Urinary bladder (tissue), 4 donors: ENCODE measurements around the gene DNM3. TPM values are rescaled to one million over a fixed set of nuclear protein-coding genes. Genes with fewer than 3 reads are reported as not detected.
"Not testable (repeated sequence)": the region's sequence is repeated elsewhere in the genome, so short reads cannot be mapped to it uniquely, and the experiment has no call there.

ENCODE experiments used
- DNase-seq: peaks from one replicate; pipeline ENCODE4 v3.0.0-alpha.2; 2015; ENCODE audit errors: extremely low spot score
- H3K27ac ChIP-seq: one replicate; pipeline ENCODE4 v1.5.1; 2013; ENCODE audit warnings: low read depth, mild to moderate bottlenecking, moderate library complexity
- H3K36me3 ChIP-seq: one replicate; pipeline ENCODE4 v1.6.1; 2013; ENCODE audit warnings: mild to moderate bottlenecking, moderate library complexity; ENCODE audit not compliant: insufficient read depth
- H3K4me1 ChIP-seq: one replicate; pipeline ENCODE4 v1.6.1; 2013; ENCODE audit warnings: mild to moderate bottlenecking, moderate library complexity; ENCODE audit not compliant: insufficient read depth
- H3K4me3 ChIP-seq: one replicate; pipeline ENCODE4 v1.5.1; 2013; ENCODE audit warnings: low read depth, low read length
- WGBS: extraction: QIAGEN DNeasy Blood & Tissue Kit; methylation state at CpG from one replicate; pipeline ENCODE4 v1.1.7; 2013; 5-methylcytosine and 5-hydroxymethylcytosine counted together
- polyA plus RNA-seq: library from polyadenylated mRNA; stranded (reverse); fragments of 200-250 nt; gene quantifications from one replicate; pipeline ENCODE4 v1.2.3, GENCODE V29; 2013
- total RNA-seq: library from RNA; depleted of rRNA; stranded (reverse); fragments of >200 nt; gene quantifications from one replicate; pipeline ENCODE4 v1.2.3, GENCODE V29; 2014
- donor health status: healthy with polysubstance abuse.
- donor health status: healthy.

Gene DNM3
- total and polyA plus RNA-seq, 2 donors = 3.2 to 11.7 TPM

- no peak overlapping the region for H3K27ac ChIP-seq
- WGBS = 96% methylated on average over 2 of the region's 2 CpGs
- no peaks in the 10 kb centered on the region for H3K4me1 ChIP-seq
- H3K4me3 ChIP-seq = no peak overlapping the region
- no peaks in the 10 kb centered on the region for H3K36me3 ChIP-seq
- no peak for DNase-seq
Measured at GRCh38 chr1:172411791-172412338, 570.6 kb downstream of the DNM3 start.

- no peak for DNase-seq
- no peak overlapping the region for H3K4me3 ChIP-seq
- peaks cover 2% of the 10 kb centered on the region for H3K36me3 ChIP-seq
- H3K27ac ChIP-seq = no peak overlapping the region
- no peaks in the 10 kb centered on the region for H3K4me1 ChIP-seq
Measured at GRCh38 chr1:172414331-172414730, 573.0 kb downstream of the DNM3 start.

GRCh38 chr1:172416496-172417035 is 575.3 kb downstream of the DNM3 start:
- H3K4me1 ChIP-seq = no peaks in the 10 kb centered on the region
- H3K4me3 ChIP-seq = no peak overlapping the region
- peaks cover 2% of the 10 kb centered on the region for H3K36me3 ChIP-seq
- 52% methylated on average over 4 of the region's 4 CpGs for WGBS
- DNase-seq = no peak
- H3K27ac ChIP-seq = no peak overlapping the region

GRCh38 chr1:172417557-172417956 is 576.3 kb downstream of the DNM3 start:
- Histone ChIP-seq H3K36me3 (peaks cover 2% of the 10 kb centered on the region), H3K4me1 (no peaks in the 10 kb centered on the region), H3K27ac (no peak overlapping the region), H3K4me3 (no peak overlapping the region)
- no peak for DNase-seq
- WGBS = 94% methylated on average over 1 of the region's 1 CpG

- Histone ChIP-seq H3K36me3 (peaks cover 2% of the 10 kb centered on the region), H3K4me3 (no peak within 1 kb of the TSS), H3K27ac (no peak within 1 kb of the TSS), H3K4me1 (no peaks in the 10 kb centered on the region)
- no peak for DNase-seq
- 90% methylated on average over 1 of the region's 1 CpG for WGBS
Measured at GRCh38 chr1:172420385-172420784, 579.1 kb downstream of the DNM3 start, which contains the start of gene C1orf105. Gene C1orf105, plus strand, starts transcription at chr1:172420685. Its CDS starts 201 bp downstream, at chr1:172420886.

GRCh38 chr1:172421974-172422604 is 580.8 kb downstream of the DNM3 start:
- no peak overlapping the region for H3K27ac ChIP-seq

GRCh38 chr1:172423336-172423735 is 582.0 kb downstream of the DNM3 start:
- H3K4me3 ChIP-seq = no peak overlapping the region
- DNase-seq = no peak
- H3K4me1 ChIP-seq = no peaks in the 10 kb centered on the region

More at GRCh38 chr1:172421974-172422604, 580.8 kb downstream of the DNM3 start:
- 74% methylated on average over 5 of the region's 5 CpGs for WGBS
- H3K4me3 ChIP-seq = no peak overlapping the region
- DNase-seq = no peak
- H3K36me3 ChIP-seq = peaks cover 1% of the 10 kb centered on the region
- H3K4me1 ChIP-seq = no peaks in the 10 kb centered on the region

GRCh38 chr1:172425339-172425738 is 584.0 kb downstream of the DNM3 start:
- no peak for DNase-seq
- H3K36me3 ChIP-seq = no peaks in the 10 kb centered on the region
- no peaks in the 10 kb centered on the region for H3K4me1 ChIP-seq
- H3K4me3 ChIP-seq = no peak overlapping the region
- WGBS = 92% methylated on average over 3 of the region's 3 CpGs
- H3K27ac ChIP-seq = no peak overlapping the region

More at GRCh38 chr1:172423336-172423735, 582.0 kb downstream of the DNM3 start:
- 97% methylated on average over 2 of the region's 2 CpGs for WGBS
- Histone ChIP-seq H3K27ac (no peak overlapping the region), H3K36me3 (no peaks in the 10 kb centered on the region)

GRCh38 chr1:172427191-172427590 is 585.9 kb downstream of the DNM3 start:
- 93% methylated on average over 2 of the region's 2 CpGs for WGBS
- no peak overlapping the region for H3K27ac ChIP-seq
- no peak overlapping the region for H3K4me3 ChIP-seq
- DNase-seq = no peak
- H3K4me1 ChIP-seq = no peaks in the 10 kb centered on the region
- H3K36me3 ChIP-seq = no peaks in the 10 kb centered on the region

- WGBS = 82% methylated on average over 1 of the region's 1 CpG
Measured at GRCh38 chr1:172429331-172430127, 588.2 kb downstream of the DNM3 start.

GRCh38 chr1:172430128-172430454 is 588.8 kb downstream of the DNM3 start:
- Histone ChIP-seq H3K27ac (no peak overlapping the region), H3K4me3 (no peak overlapping the region), H3K4me1 (no peaks in the 10 kb centered on the region), H3K36me3 (no peaks in the 10 kb centered on the region)
- 83% methylated on average over 1 of the region's 1 CpG for WGBS
- no peak for DNase-seq

More at GRCh38 chr1:172429331-172430127, 588.2 kb downstream of the DNM3 start:
- no peak overlapping the region for H3K4me3 ChIP-seq
- H3K36me3 ChIP-seq = no peaks in the 10 kb centered on the region
- H3K4me1 ChIP-seq = no peaks in the 10 kb centered on the region
- DNase-seq = no peak
- no peak overlapping the region for H3K27ac ChIP-seq

- Histone ChIP-seq H3K27ac (no peak overlapping the region), H3K36me3 (no peaks in the 10 kb centered on the region), H3K4me3 (no peak overlapping the region), H3K4me1 (no peaks in the 10 kb centered on the region)
- WGBS = 88% methylated on average over 2 of the region's 2 CpGs
- DNase-seq = no peak
Measured at GRCh38 chr1:172431204-172431603, 589.9 kb downstream of the DNM3 start.

GRCh38 chr1:172431721-172432192 is 590.5 kb downstream of the DNM3 start:
- H3K36me3 ChIP-seq = no peaks in the 10 kb centered on the region
- 70% methylated on average over 9 of the region's 9 CpGs for WGBS
- H3K4me1 ChIP-seq = no peaks in the 10 kb centered on the region
- H3K4me3 ChIP-seq = no peak overlapping the region
- no peak overlapping the region for H3K27ac ChIP-seq
- no peak for DNase-seq

- WGBS = 96% methylated on average over 3 of the region's 3 CpGs
- not testable (repeated sequence) for H3K4me1 ChIP-seq, H3K4me3 ChIP-seq, DNase-seq, H3K27ac ChIP-seq, H3K36me3 ChIP-seq
Measured at GRCh38 chr1:172437183-172437582, 595.9 kb downstream of the DNM3 start.
